GM06990 (cell line): ENCODE data around the gene CDKN2B.
A peak's percentile ranks its signal among the peaks of the same experiment; 100 is the strongest.

Experiments
- DNase-seq: peaks from one replicate; pipeline ENCODE4 v3.0.0-alpha.2; 2011; ENCODE audit not compliant: insufficient read length; ENCODE audit errors: extremely low read depth
- H3K27me3 ChIP-seq: replicated peaks from 2 replicates; pipeline ENCODE4 v1.6.0; 2011; ENCODE audit warnings: low read length; ENCODE audit not compliant: control insufficient read depth, insufficient read depth
- H3K36me3 ChIP-seq: 2 replicates; pipeline ENCODE4 v1.5.1; 2011; ENCODE audit warnings: low read length; ENCODE audit not compliant: control insufficient read depth, insufficient read depth
- H3K4me3 ChIP-seq: replicated peaks from 2 replicates; pipeline ENCODE4 v1.5.1; 2011; ENCODE audit warnings: low read depth, mild to moderate bottlenecking, control low read depth, low read length
- TF ChIP-seq, protein P1 (sequence below): IDR thresholded peaks from 2 replicates; pipeline ENCODE4 v1.5.1; 2011; ENCODE audit warnings: low read length, control low read depth, mild to moderate bottlenecking, inconsistent platforms; ENCODE audit not compliant: insufficient read depth, poor library complexity, severe bottlenecking

CDKN2B gene

DNA sequence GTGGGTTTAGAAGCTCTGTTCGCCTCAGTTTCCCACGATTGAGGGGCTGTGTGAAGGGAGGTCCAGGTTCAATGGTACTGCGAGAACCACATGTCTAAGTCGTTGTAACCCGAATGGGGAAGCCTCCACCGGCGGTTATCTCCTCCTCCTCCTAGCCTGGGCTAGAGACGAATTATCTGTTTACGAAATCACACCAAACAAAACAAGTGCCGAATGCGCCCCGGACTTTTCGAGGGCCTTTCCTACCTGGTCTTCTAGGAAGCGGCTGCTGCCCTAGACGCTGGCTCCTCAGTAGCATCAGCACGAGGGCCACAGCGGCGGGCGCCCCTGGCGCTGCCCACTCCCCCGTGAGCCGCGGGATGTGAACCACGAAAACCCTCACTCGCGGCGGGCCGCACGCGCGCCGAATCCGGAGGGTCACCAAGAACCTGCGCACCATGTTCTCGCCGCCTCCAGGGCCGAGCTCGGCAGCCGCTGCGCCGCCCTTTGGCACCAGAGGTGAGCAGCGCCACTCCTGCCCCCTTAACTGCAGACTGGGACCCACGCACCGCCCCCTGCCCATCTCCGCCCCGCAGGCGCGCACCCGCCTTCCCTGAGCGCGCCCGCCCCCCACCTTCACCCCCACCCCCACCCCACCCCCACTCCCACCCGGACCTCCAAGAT lies 15.1 kb downstream of the CDKN2B start, which contains the start of gene CDKN2A:
Gene CDKN2A, minus strand, starts transcription at position 500 of the 663 bp plus-strand sequence.
- TF ChIP-seq, protein P1, sequence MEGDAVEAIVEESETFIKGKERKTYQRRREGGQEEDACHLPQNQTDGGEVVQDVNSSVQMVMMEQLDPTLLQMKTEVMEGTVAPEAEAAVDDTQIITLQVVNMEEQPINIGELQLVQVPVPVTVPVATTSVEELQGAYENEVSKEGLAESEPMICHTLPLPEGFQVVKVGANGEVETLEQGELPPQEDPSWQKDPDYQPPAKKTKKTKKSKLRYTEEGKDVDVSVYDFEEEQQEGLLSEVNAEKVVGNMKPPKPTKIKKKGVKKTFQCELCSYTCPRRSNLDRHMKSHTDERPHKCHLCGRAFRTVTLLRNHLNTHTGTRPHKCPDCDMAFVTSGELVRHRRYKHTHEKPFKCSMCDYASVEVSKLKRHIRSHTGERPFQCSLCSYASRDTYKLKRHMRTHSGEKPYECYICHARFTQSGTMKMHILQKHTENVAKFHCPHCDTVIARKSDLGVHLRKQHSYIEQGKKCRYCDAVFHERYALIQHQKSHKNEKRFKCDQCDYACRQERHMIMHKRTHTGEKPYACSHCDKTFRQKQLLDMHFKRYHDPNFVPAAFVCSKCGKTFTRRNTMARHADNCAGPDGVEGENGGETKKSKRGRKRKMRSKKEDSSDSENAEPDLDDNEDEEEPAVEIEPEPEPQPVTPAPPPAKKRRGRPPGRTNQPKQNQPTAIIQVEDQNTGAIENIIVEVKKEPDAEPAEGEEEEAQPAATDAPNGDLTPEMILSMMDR, result peak; percentile 44
- H3K27me3 ChIP-seq, result no peaks in the 10 kb centered on the region
- DNase-seq, result peak; percentile 86
- H3K4me3 ChIP-seq, result peak within 1 kb of the TSS; percentile 81
- H3K36me3 ChIP-seq, result no peaks in the 10 kb centered on the region

GRCh38 chr9:21993007-21993406 lies 16.1 kb downstream of the CDKN2B start:
- Histone ChIP-seq H3K36me3 (no peaks in the 10 kb centered on the region), H3K4me3 (peak overlapping the region; percentile 81), H3K27me3 (no peaks in the 10 kb centered on the region)
- TF ChIP-seq, protein P1, result no peak
- DNase-seq, result no peak

- H3K4me3 ChIP-seq, result no peak overlapping the region
Observed at GRCh38 chr9:21991072-21991959, 17.8 kb downstream of the CDKN2B start.

DNA sequence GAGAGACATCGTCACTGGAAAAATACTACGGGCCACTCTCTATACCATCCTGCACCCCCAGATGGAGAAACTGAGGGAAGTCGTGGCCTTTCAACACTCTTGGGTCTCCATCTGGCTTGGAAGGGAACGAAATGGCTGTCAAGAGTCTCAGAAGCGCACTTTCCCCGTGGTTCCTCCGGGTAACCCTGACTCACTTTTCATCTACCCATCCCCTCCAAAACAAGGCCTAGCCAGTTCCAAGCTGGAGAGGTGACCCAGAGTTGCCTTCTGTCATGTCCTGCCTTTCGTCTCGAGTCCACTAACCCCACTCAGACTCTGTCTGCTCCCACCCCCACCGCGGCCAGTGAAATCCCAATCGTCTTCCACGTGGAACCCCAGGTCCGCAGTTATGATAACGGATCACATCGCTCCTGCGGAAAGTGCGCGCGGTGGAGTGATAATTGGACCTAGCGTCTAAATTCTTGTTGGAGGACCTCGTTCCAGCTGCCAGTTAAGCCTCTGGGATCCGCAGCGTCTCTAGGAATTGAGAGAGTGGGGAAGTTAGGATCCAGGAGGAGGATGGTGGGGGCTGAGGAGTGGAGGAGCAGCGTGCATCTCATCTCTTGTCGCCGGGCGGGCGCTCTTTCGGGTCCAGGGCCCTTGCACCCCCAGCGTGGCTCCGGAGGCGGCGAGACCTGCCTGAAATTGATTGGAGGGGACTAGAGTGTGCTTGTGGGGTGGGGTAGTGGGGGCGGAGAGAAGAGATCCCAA lies 19.5 kb downstream of the CDKN2B start:
- Histone ChIP-seq H3K27me3 (no peaks in the 10 kb centered on the region), H3K36me3 (no peaks in the 10 kb centered on the region), H3K4me3 (no peak overlapping the region)
- TF ChIP-seq, protein P1, result no peak
- no peak for DNase-seq

More at GRCh38 chr9:21991072-21991959, 17.8 kb downstream of the CDKN2B start:
- Histone ChIP-seq H3K27me3 (no peaks in the 10 kb centered on the region), H3K36me3 (no peaks in the 10 kb centered on the region)
- TF ChIP-seq, protein P1, result no peak
- no peak for DNase-seq

DNA sequence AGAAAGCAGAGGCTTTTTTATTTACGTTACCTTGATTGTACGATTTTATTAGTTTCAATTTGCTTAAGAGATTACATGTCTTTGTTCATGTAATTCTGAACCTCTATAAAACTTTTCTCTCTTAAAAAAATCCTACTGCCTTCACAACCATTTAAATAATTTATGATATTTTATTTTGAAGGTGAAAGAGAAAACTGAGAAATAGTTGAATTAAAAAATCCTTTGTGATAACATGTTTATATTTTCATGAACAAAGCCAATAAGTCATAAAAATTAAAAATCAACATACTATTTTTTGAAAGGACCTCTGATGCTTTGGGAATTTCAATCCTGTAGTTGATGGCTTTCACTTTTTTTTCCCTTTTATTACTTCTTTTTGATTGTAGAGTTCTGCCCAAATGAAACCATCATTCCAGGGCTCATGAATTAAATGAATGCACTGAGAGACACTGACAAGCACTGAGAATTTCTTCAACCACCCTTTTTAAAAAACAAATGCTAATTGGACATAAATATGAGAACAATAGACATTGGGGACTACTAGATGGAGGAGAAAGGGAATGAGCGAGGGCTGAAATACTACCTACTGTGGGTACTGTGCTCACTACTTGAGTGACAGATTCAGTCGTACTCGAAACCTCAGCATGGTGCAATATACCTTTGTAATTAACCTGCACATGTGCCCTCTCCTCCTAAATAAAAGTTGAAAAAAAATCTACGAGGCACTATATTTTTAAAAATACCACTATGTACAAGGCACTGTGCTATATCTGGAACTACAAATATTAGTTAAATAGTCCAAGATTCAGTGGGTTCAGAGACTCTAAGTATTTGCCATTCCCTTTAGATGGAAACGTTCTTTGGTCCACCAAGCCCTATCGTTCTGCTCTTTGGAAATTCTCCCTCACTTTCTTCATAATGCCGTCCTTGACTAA lies 20.8 kb downstream of the CDKN2B start:
- Histone ChIP-seq H3K4me3 (no peak overlapping the region), H3K36me3 (no peaks in the 10 kb centered on the region), H3K27me3 (no peaks in the 10 kb centered on the region)
- no peak for DNase-seq
- TF ChIP-seq, protein P1, result no peak
